Head of caudate nucleus (tissue), 42 donors: ENCODE measurements around the gene MRPS2.

ENCODE experiments used
- DNase-seq, 42 donors: peaks; one replicate each; pipeline versions ENCODE4 v3.0.0 to v3.0.0-alpha.2; 2020 to 2021; ENCODE audit warnings: mixed read lengths in 7 of 42
- intact Hi-C: fragments of 100-400 bp; cut with DNase I; formaldehyde crosslinking; loops from one replicate; pipeline ENCODE4 v1.15.0; 2022

Gene MRPS2

GRCh38 chr9:135494791-135495559 lies 5.5 kb upstream of the MRPS2 start:
- peak in 1 of 42 donors; percentile 1 for DNase-seq
- intact Hi-C loops: no loop called here

- intact Hi-C loops: no loop called here
- no peak for DNase-seq
Measured at GRCh38 chr9:135498381-135499126, 1.9 kb upstream of the MRPS2 start.

GRCh38 chr9:135499326-135500070 lies 984 bp upstream of the MRPS2 start:
- peak; percentile 95 to 100 (median 99) for DNase-seq

DNA sequence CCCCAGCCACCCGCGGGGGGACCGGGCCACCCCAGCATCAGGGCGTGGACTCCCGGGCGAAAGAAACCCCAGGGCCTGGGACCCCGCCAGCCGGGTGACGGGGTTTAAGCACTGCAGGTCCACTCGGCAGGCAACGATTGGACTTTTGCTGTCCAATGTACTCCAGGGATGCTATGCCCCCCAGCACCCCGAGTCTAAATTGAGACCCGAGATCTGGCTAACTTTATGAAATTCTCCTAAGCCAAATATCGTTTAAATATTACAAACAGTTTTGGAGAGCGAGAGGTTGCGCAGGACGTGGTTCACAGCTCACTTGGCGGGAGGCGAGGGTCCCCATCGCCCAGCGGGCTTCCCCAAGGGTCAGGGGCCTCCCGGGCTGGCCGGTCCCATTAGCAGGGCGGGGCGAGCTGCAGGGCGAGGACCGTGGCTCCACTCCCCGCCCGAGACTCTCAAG lies 384 bp upstream of the MRPS2 start:
- intact Hi-C loops: no loop called here
- DNase-seq: no peak

More at GRCh38 chr9:135499326-135500070, 984 bp upstream of the MRPS2 start:
- intact Hi-C loops: no loop called here

- intact Hi-C loops: no loop called here
- DNase-seq: peak in 40 of 42 donors; percentile 17 to 83 (median 59)
Measured at GRCh38 chr9:135501261-135502167, 1.0 kb downstream of the MRPS2 start.

- intact Hi-C loops: no loop called here
- DNase-seq: peak in 1 of 42 donors; percentile 3
Measured at GRCh38 chr9:135502168-135502872, 1.8 kb downstream of the MRPS2 start.

- intact Hi-C loops: no loop called here
- DNase-seq: no peak
Measured at GRCh38 chr9:135502873-135503321, 2.4 kb downstream of the MRPS2 start.

DNA sequence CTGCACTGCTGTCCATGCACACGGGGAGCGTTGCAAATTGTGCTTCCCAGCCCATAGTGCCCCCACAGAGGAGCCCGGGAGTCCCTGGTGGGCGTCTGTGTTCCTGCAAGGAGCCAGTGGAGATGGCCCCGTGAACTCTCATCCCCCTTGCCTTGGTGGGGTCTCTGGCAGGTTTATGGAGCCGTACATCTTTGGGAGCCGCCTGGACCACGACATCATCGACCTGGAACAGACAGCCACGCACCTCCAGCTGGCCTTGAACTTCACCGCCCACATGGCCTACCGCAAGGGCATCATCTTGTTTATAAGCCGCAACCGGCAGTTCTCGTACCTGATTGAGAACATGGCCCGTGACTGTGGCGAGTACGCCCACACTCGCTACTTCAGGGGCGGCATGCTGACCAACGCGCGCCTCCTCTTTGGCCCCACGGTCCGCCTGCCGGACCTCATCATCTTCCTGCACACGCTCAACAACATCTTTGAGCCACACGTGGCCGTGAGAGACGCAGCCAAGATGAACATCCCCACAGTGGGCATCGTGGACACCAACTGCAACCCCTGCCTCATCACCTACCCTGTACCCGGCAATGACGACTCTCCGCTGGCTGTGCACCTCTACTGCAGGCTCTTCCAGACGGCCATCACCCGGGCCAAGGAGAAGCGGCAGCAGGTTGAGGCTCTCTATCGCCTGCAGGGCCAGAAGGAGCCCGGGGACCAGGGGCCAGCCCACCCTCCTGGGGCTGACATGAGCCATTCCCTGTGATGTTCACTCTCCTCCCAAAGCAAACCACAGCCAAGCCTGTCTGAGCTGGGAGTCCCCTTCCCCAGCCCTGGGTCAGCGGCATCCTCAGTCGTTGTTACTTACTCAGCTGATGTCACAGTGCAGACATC lies 3.1 kb downstream of the MRPS2 start:
- no peak for DNase-seq
- intact Hi-C loops: no loop called here

DNA sequence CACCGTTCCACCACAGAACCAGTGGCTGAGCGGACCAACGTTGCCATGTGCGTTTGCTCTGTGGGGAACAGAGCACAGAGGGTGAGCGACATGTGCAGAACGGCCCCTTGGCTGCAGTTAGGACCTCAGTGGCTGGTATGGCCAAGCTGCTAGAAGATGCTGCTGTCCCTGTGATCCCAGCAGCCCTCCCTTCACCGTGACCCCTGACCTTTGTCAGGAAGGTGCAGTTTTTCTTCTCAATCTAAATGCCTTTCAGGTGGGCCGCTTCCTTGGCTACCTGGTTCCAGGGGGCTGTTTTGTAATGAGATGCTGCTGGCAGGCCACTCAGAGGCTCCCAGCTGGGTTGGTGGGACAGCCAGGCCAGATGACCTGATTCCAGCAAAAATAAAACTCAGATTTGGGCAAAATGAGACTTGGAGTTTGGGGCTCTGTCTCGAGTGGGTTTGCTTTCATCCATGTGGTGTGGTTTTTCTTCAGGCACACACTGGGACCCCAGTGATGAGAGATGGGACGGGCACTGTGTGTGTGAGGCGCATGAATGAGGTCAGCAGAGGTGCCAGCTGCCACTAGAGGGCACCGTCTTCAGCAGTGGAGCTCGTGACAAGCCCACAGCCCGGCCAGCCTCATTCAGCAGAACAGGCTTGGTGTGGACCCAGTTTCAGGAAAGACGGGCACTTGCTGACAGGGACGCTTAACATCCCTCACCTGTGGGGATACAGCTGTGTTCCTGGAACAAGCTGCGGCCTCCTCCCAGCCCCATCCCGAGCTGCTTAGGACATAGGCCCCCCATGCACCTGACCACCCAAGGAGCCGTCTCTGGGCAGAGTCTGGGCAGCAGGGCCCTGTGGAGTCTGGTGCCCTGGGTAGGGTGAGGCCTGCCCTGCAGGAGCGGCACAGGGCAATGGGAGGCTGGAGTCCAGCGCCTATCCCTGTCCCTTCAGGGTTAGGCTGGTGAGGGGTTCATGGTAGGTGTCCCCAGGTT lies 4.1 kb downstream of the MRPS2 start:
- DNase-seq: peak; percentile 59 to 90 (median 77)
- intact Hi-C loops: no loop called here

- DNase-seq: peak in 1 of 42 donors; percentile 3
- intact Hi-C loops: no loop called here
Measured at GRCh38 chr9:135505406-135506187, 5.1 kb downstream of the MRPS2 start.

DNA sequence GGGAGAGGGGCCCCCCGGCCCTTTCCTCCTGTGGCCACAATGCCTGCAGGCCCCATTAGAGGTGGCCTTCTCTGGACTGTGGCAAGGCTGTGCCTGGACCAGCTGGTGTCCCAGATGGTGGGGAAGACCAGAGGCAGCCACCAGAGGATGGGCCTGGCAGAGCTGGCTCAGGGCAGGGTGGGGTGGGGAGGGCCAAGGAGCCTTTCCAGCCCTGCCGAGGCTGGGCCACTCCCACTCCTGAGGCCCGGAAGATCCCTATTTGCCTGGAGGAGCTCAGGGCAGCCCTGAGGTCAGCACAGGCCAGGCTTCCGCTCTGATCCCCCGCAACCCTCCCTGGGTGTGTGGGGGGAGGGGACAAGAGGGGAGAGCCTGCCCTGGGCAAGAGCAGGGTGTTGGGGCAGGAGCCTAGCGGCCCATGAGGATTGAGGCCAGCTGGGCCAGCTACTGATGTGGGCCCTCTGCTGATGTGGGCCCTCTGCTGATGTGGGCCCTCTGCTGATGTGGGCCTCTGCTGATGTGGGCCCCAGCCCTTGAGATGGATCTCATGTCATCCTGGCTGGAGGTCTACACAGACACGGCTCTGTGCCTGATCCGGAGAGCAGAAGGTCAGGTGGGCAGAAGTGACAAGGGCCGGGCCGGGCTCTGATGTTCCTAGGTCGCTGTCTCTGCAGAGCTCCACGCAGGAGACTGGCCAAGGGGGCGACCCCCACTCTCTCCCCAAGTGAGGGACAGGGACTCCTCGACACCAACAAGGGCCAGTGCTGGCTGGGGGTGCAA lies 6.0 kb downstream of the MRPS2 start:
- peak in 1 of 42 donors; percentile 0 for DNase-seq
- intact Hi-C loops: no loop called here

GRCh38 chr9:135507104-135508035 lies 6.9 kb downstream of the MRPS2 start:
- DNase-seq: peak in 4 of 42 donors; percentile 5 to 19 (median 8)
- intact Hi-C loops: no loop called here

DNA sequence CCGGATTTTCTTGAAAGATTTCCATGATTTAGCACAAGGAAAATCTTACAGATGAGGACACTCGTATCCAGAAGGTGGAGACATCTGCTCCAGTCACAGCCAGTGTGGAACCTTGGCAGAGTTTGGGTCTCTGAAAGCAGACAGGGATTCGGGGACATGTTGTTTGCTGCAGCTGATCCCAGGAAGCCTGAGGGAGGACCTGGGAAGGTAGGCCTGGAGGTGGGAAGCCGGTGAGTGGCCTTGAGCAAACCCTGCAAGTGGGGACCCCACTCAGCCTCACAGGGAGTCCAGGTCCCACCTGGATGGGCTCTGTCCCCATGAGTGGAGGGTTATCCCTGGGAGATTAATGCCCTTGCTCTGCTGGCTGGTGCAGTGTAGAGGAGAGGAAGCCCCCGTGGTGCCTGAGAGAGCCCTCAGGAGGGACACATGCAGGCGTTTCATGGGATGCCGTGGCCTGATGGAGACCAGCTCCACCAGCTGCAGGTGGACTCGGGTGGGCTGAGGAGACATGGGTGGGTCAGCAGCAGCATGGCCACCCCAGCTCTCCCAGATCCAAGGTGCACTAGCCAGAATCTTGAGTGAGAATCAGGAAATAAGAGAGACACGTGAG lies 7.8 kb downstream of the MRPS2 start:
- intact Hi-C loops: no loop called here
- DNase-seq: peak in 7 of 42 donors; percentile 1 to 17 (median 5)
